Measurements from ENCODE around the gene CNST. TPM values are rescaled to one million over a fixed set of nuclear protein-coding genes. Genes with fewer than 3 reads are reported as not detected.

Gene CNST
- total and polyA plus RNA-seq, 7 experiments from 2014 or later: 30.5 to 111 (median 77.5) TPM

GRCh38 chr1:246617156-246617555, 50.9 kb downstream of the CNST start:
- no peaks in the 10 kb centered on the region for H3K9me3 Mint-ChIP-seq
- no peaks in the 10 kb centered on the region for H3K27me3 Mint-ChIP-seq
- ChIA-PET CTCF (no interaction called here), POLR2A (no interaction called here)
- H3K27ac Mint-ChIP-seq: peak overlapping the region in 4 of 9 donors; percentile 51 to 72 (median 61)
- Histone ChIP-seq H3K27me3 (ENCODE audit: control insufficient read depth in 2 of 2, insufficient read depth in 2 of 2, low read length in 2 of 2) (no peaks in the 10 kb centered on the region), H3K4me3 (ENCODE audit: low read length) (no peak overlapping the region), H3K4me1 (ENCODE audit: control insufficient read depth in 2 of 2, insufficient read depth in 2 of 2, low read length in 2 of 2) (no peaks in the 10 kb centered on the region), H3K9me3 (ENCODE audit: control insufficient read depth in 2 of 3, low read length in 3 of 3) (no peaks in the 10 kb centered on the region), H3K36me3 (ENCODE audit: control insufficient read depth in 2 of 3, insufficient read depth in 3 of 3, low read length in 3 of 3) (peaks cover 0 to 20% (median 0%) of the 10 kb centered on the region in 3 experiments), H3K27ac (ENCODE audit: low read depth, low read length) (no peak overlapping the region)
- peaks cover 6 to 49% (median 39%) of the 10 kb centered on the region in 7 donors for H3K4me1 Mint-ChIP-seq
- no peak for DNase-seq
- H3K36me3 Mint-ChIP-seq: peaks cover under 1 to 44% (median 25%) of the 10 kb centered on the region in 5 donors
- intact Hi-C loops (cut with micrococcal nuclease): no loop called here
- ATAC-seq: no peak
- H3K4me3 Mint-ChIP-seq: no peak overlapping the region

- H3K4me3 Mint-ChIP-seq: no peak overlapping the region
- peaks cover 8 to 47% (median 37%) of the 10 kb centered on the region in 7 donors for H3K4me1 Mint-ChIP-seq
- H3K36me3 Mint-ChIP-seq: peaks cover 5 to 49% (median 30%) of the 10 kb centered on the region in 5 donors
- H3K36me3 ChIP-seq (ENCODE audit: control insufficient read depth in 2 of 3, insufficient read depth in 3 of 3, low read length in 3 of 3): peaks cover 0 to 24% (median 0%) of the 10 kb centered on the region in 3 experiments
- no peak for DNase-seq
- H3K27me3 ChIP-seq (ENCODE audit: control insufficient read depth in 2 of 2, insufficient read depth in 2 of 2, low read length in 2 of 2): no peaks in the 10 kb centered on the region
- H3K4me1 ChIP-seq (ENCODE audit: control insufficient read depth in 2 of 2, insufficient read depth in 2 of 2, low read length in 2 of 2): no peaks in the 10 kb centered on the region
- H3K27ac ChIP-seq (ENCODE audit: low read depth, low read length): no peak overlapping the region
- no peaks in the 10 kb centered on the region for H3K27me3 Mint-ChIP-seq
- intact Hi-C loops (cut with micrococcal nuclease): no loop called here
- H3K9me3 ChIP-seq (ENCODE audit: control insufficient read depth in 2 of 3, low read length in 3 of 3): no peaks in the 10 kb centered on the region
- CTCF ChIA-PET: no interaction called here
- POLR2A ChIA-PET: no interaction called here
- no peak overlapping the region for H3K4me3 ChIP-seq (ENCODE audit: low read length)
- ATAC-seq: no peak
- no peaks in the 10 kb centered on the region for H3K9me3 Mint-ChIP-seq
- H3K27ac Mint-ChIP-seq: peak overlapping the region in 4 of 9 donors; percentile 23 to 63 (median 54)
These were observed 51.5 kb downstream of the CNST start for GRCh38 chr1:246617768-246618167.

GRCh38 chr1:246618240-246618808, 52.1 kb downstream of the CNST start:
- Histone ChIP-seq H3K4me3 (ENCODE audit: low read length) (no peak overlapping the region), H3K27me3 (ENCODE audit: control insufficient read depth in 2 of 2, insufficient read depth in 2 of 2, low read length in 2 of 2) (no peaks in the 10 kb centered on the region), H3K36me3 (ENCODE audit: control insufficient read depth in 2 of 3, insufficient read depth in 3 of 3, low read length in 3 of 3) (peaks cover 0 to 24% (median 0%) of the 10 kb centered on the region in 3 experiments), H3K9me3 (ENCODE audit: control insufficient read depth in 2 of 3, low read length in 3 of 3) (no peaks in the 10 kb centered on the region), H3K4me1 (ENCODE audit: control insufficient read depth in 2 of 2, insufficient read depth in 2 of 2, low read length in 2 of 2) (no peaks in the 10 kb centered on the region), H3K27ac (ENCODE audit: low read depth, low read length) (no peak overlapping the region)
- CTCF ChIA-PET: no interaction called here
- POLR2A ChIA-PET: no interaction called here
- H3K27ac Mint-ChIP-seq: peak overlapping the region in 5 of 9 donors; percentile 10 to 65 (median 56)
- DNase-seq (no peak), ATAC-seq (no peak)
- peaks cover 5 to 45% (median 30%) of the 10 kb centered on the region in 5 donors for H3K36me3 Mint-ChIP-seq
- no peaks in the 10 kb centered on the region for H3K9me3 Mint-ChIP-seq
- intact Hi-C loops (cut with micrococcal nuclease): no loop called here
- peaks cover 4 to 41% (median 31%) of the 10 kb centered on the region in 7 donors for H3K4me1 Mint-ChIP-seq
- no peak overlapping the region for H3K4me3 Mint-ChIP-seq
- H3K27me3 Mint-ChIP-seq: no peaks in the 10 kb centered on the region

GRCh38 chr1:246622035-246622652, 55.9 kb downstream of the CNST start:
- POLR2A ChIA-PET: no interaction called here
- Mint-ChIP-seq H3K27ac (peak overlapping the region in 2 of 9 donors; percentile 18 to 72), H3K27me3 (no peaks in the 10 kb centered on the region)

GRCh38 chr1:246624091-246624490, 57.8 kb downstream of the CNST start:
- Histone ChIP-seq H3K27ac (ENCODE audit: low read depth, low read length) (no peak overlapping the region), H3K27me3 (ENCODE audit: control insufficient read depth in 2 of 2, insufficient read depth in 2 of 2, low read length in 2 of 2) (no peaks in the 10 kb centered on the region), H3K36me3 (ENCODE audit: control insufficient read depth in 2 of 3, insufficient read depth in 3 of 3, low read length in 3 of 3) (peaks cover 0 to 51% (median 5%) of the 10 kb centered on the region in 3 experiments), H3K9me3 (ENCODE audit: control insufficient read depth in 2 of 3, low read length in 3 of 3) (no peaks in the 10 kb centered on the region), H3K4me1 (ENCODE audit: control insufficient read depth in 2 of 2, insufficient read depth in 2 of 2, low read length in 2 of 2) (no peaks in the 10 kb centered on the region), H3K4me3 (ENCODE audit: low read length) (no peak overlapping the region)
- ATAC-seq (no peak), DNase-seq (no peak)
- H3K36me3 Mint-ChIP-seq: peaks cover 15 to 51% (median 35%) of the 10 kb centered on the region in 5 donors
- POLR2A ChIA-PET: interaction anchor here (0.7 to 1.2 kb wide), 2 partner anchors 29 to 31 kb away, joined by 3 read pairs; no protein-coding TSS in a partner anchor
- CTCF ChIA-PET: no interaction called here
- no peaks in the 10 kb centered on the region for H3K27me3 Mint-ChIP-seq
- H3K27ac Mint-ChIP-seq: no peak overlapping the region
- intact Hi-C loops (cut with micrococcal nuclease): loop anchor here in 1 of 2 donors (1.0 kb wide), 1 partner anchor 38 kb away; no protein-coding TSS in a partner anchor
- no peak overlapping the region for H3K4me3 Mint-ChIP-seq
- no peaks in the 10 kb centered on the region for H3K9me3 Mint-ChIP-seq
- H3K4me1 Mint-ChIP-seq: peaks cover 4 to 31% (median 21%) of the 10 kb centered on the region in 7 donors

More at GRCh38 chr1:246622035-246622652, 55.9 kb downstream of the CNST start:
- intact Hi-C loops (cut with micrococcal nuclease): no loop called here
- H3K27me3 ChIP-seq (ENCODE audit: control insufficient read depth in 2 of 2, insufficient read depth in 2 of 2, low read length in 2 of 2): no peaks in the 10 kb centered on the region
- peaks cover 0 to 43% (median 5%) of the 10 kb centered on the region in 3 experiments for H3K36me3 ChIP-seq (ENCODE audit: control insufficient read depth in 2 of 3, insufficient read depth in 3 of 3, low read length in 3 of 3)
- no peaks in the 10 kb centered on the region for H3K9me3 Mint-ChIP-seq
- H3K9me3 ChIP-seq (ENCODE audit: control insufficient read depth in 2 of 3, low read length in 3 of 3): no peaks in the 10 kb centered on the region
- H3K4me3 Mint-ChIP-seq: no peak overlapping the region
- DNase-seq (no peak), ATAC-seq (no peak)
- no peak overlapping the region for H3K27ac ChIP-seq (ENCODE audit: low read depth, low read length)
- H3K4me3 ChIP-seq (ENCODE audit: low read length): no peak overlapping the region
- H3K36me3 Mint-ChIP-seq: peaks cover 11 to 54% (median 39%) of the 10 kb centered on the region in 5 donors
- CTCF ChIA-PET: interaction anchor here (0.7 kb wide), 1 partner anchor 29 kb away, joined by 4 read pairs; no protein-coding TSS in a partner anchor
- H3K4me1 Mint-ChIP-seq: peaks cover 0 to 35% (median 20%) of the 10 kb centered on the region in 7 donors
- no peaks in the 10 kb centered on the region for H3K4me1 ChIP-seq (ENCODE audit: control insufficient read depth in 2 of 2, insufficient read depth in 2 of 2, low read length in 2 of 2)

GRCh38 chr1:246629030-246629429, 62.8 kb downstream of the CNST start:
- CTCF ChIA-PET: no interaction called here
- no peaks in the 10 kb centered on the region for H3K27me3 Mint-ChIP-seq
- H3K9me3 Mint-ChIP-seq: no peaks in the 10 kb centered on the region
- no peak for ATAC-seq
- Histone ChIP-seq H3K27me3 (ENCODE audit: control insufficient read depth in 2 of 2, insufficient read depth in 2 of 2, low read length in 2 of 2) (no peaks in the 10 kb centered on the region), H3K9me3 (ENCODE audit: control insufficient read depth in 2 of 3, low read length in 3 of 3) (no peaks in the 10 kb centered on the region), H3K4me1 (ENCODE audit: control insufficient read depth in 2 of 2, insufficient read depth in 2 of 2, low read length in 2 of 2) (no peaks in the 10 kb centered on the region), H3K36me3 (ENCODE audit: control insufficient read depth in 2 of 3, insufficient read depth in 3 of 3, low read length in 3 of 3) (peaks cover 2 to 48% (median 5%) of the 10 kb centered on the region in 3 experiments), H3K27ac (ENCODE audit: low read depth, low read length) (no peak overlapping the region), H3K4me3 (ENCODE audit: low read length) (no peak overlapping the region)
- no peak overlapping the region for H3K4me3 Mint-ChIP-seq
- H3K36me3 Mint-ChIP-seq: peaks cover 10 to 39% (median 24%) of the 10 kb centered on the region in 5 donors
- no peak for DNase-seq
- POLR2A ChIA-PET: no interaction called here
- H3K27ac Mint-ChIP-seq: peak overlapping the region in 2 of 9 donors; percentile 17 to 58
- H3K4me1 Mint-ChIP-seq: peaks cover 3 to 26% (median 16%) of the 10 kb centered on the region in 7 donors
- intact Hi-C loops (cut with micrococcal nuclease): no loop called here
